ENCODE data around the gene TMEM243. TPM values are rescaled to one million over a fixed set of nuclear protein-coding genes. Genes with fewer than 3 reads are reported as not detected.

Gene TMEM243
- total RNA-seq, 1 donor, result 157 TPM

DNA sequence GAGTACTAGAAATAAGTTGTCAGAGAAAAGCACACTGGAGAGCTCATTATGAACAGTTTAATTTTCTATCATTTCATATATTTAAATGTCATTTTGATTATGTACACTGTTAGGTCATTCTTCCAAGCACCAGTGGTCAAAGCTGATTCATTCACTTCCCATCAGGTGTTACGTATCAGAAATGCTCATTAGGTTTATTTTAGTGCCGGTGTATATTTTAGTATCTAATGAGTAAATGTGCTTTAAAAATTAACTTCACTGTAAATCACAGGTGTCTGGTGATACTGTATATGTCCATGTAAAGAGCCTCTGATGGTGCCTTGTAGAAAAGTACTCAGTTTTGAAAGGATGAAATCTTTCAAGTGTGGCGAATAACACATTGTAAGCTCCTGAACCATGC lies 63.7 kb downstream of the TMEM243 start:
- Histone ChIP-seq H3K9me3 (ENCODE audit: low read depth, low read length) (no peaks in the 10 kb centered on the region), H3K4me1 (ENCODE audit: insufficient read depth, low read length) (peaks cover 12% of the 10 kb centered on the region), H3K27me3 (ENCODE audit: insufficient read depth, low read length) (no peaks in the 10 kb centered on the region), H3K4me3 (ENCODE audit: low read length) (no peak overlapping the region)

DNA sequence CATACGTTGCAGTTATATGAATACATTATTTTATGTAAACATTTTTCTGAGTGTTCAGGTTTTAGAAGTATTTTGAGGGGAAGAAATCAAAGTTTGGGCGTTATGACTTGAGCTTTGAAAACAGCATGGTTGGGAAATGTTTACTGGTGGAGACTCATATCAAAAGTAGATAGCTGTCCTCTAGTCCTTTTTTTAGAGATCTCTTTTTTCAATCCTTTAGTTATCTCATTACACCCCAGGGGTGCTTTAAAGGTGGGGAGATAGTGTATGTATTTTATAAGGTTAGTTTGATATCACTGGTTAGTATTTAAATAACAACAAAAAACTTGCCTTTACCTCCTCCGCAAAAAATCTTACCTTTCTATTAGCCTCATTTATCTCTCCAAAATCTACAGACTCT lies 65.0 kb downstream of the TMEM243 start:
- Histone ChIP-seq H3K4me3 (ENCODE audit: low read length) (no peak overlapping the region), H3K4me1 (ENCODE audit: insufficient read depth, low read length) (peaks cover 12% of the 10 kb centered on the region), H3K27me3 (ENCODE audit: insufficient read depth, low read length) (no peaks in the 10 kb centered on the region), H3K9me3 (ENCODE audit: low read depth, low read length) (no peaks in the 10 kb centered on the region)

DNA sequence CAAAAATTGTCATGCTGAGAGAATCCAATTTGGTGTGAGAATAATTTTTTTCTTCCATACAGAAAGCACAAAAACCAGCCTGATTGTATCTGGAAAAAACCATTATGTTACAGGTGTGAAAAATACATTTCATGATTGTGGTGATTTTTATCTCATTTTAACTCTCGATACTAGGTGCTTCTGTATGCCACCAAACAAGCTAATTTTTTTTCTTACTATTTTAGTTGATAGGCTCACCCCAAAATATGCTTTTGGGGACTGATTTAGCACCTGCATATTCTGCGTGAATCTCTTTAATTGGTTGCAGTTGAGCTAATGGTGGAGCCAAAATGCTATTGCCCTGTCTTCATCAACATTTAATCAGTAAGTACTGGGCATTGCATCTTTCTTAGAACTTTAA lies 65.4 kb downstream of the TMEM243 start:
- Histone ChIP-seq H3K9me3 (ENCODE audit: low read depth, low read length) (no peaks in the 10 kb centered on the region), H3K4me1 (ENCODE audit: insufficient read depth, low read length) (peaks cover 12% of the 10 kb centered on the region), H3K4me3 (ENCODE audit: low read length) (no peak overlapping the region), H3K27me3 (ENCODE audit: insufficient read depth, low read length) (no peaks in the 10 kb centered on the region)

DNA sequence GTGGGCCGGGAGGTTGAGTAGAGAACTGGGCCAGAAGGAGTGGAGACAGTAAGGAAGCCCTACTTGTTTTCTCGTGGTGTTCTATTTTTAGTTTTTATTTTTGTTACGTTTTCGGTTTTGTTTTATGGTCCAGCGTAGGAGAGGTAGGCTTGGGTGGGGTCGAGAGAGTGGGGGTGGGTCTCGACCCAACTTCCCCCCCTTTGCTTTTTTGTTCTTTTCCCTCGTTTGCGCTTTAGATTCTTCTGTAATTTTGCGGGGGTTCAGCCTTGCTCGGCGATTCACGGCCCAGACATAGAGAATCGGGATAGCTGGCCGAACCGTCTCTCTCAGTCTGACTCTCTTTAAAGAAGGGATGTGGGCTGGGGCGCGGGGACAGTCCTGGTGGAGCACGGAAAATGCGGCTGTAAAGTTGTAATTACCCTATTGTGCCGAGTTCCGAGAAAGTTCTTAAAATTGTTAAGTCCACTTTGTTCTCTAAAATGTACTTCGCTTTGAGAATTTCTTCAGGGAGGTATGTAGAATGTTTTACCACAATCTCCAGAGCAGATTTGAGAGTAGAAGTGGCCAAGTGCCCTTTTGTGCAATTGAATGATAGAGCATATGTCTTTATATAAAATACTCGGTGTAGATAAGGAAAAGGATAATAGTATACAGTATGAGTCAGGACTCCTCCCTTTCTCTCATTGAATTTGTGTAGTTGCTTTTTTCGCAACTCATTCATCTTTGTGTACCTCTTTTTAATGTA lies 66.5 kb downstream of the TMEM243 start:
- H3K9me3 ChIP-seq (ENCODE audit: low read depth, low read length), result no peaks in the 10 kb centered on the region
- peaks cover 12% of the 10 kb centered on the region for H3K4me1 ChIP-seq (ENCODE audit: insufficient read depth, low read length)
- no peaks in the 10 kb centered on the region for H3K27me3 ChIP-seq (ENCODE audit: insufficient read depth, low read length)
- H3K4me3 ChIP-seq (ENCODE audit: low read length), result peak overlapping the region; percentile 80

DNA sequence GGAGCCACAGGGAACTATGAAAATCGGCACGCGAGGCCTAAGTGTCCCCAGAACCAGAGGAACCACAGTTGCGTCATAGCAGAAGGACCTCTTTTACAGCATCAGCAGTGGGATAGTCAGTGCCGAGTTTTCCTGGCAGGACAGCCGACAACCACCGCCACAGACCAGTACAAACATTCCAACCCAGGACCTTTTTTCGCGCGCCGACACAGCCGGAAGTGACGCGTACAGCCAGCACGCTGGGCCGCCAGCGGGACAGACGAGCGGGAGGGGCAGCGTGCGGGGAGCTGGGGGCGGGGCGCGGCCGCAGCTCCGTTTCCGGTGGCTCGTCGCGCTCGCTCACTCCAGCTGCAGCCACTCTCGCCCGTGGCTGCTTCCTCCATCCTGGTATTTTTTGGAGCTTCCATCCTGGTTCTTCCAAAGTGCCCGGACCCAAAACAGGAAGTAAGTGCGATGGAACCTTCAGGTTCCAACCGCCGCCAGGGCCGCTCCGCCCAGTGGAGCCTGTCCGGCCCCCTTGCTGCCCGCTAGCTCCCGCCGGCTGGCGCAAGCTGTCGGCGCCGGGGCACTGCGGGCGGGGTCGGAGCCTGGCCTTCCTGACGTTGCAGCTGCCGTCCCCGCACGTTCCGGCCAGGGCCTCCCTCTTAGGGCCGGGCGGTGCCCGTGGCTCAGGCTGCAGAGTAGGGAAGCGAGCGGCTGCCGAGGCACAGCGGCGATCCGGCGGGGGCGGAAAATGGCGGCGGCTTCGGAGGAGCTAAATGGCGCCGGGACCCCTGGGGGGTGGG lies 67.2 kb downstream of the TMEM243 start, which contains the start of gene DMTF1:
Gene DMTF1 (plus strand): TSS at position 342 of the 785 bp plus-strand sequence. CDS start 12,489 bp downstream, outside the sequence.
- H3K27me3 ChIP-seq (ENCODE audit: insufficient read depth, low read length), result no peaks in the 10 kb centered on the region
- peak within 1 kb of the TSS; percentile 80 for H3K4me3 ChIP-seq (ENCODE audit: low read length)
- H3K4me1 ChIP-seq (ENCODE audit: insufficient read depth, low read length), result peaks cover 12% of the 10 kb centered on the region

DNA sequence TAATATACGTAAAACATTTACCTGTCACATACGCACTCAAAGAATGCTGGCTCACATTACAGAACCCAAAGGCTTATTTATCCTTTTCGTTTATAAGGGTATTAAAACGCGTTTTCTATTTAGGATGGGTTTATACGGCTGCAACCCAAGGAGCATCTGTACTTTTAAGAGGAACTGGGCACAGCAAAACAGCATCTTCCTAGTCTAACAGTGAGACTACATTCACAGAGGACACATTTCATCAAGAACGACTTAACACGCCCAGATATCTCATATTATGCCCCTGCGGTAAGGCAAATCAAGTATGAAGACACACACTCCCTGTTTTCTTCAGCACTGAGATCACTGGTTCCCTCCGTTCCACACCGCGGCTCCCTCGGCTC lies 67.8 kb downstream of the TMEM243 start:
- Histone ChIP-seq H3K27me3 (ENCODE audit: insufficient read depth, low read length) (no peaks in the 10 kb centered on the region), H3K4me3 (ENCODE audit: low read length) (peak overlapping the region; percentile 80), H3K4me1 (ENCODE audit: insufficient read depth, low read length) (peaks cover 12% of the 10 kb centered on the region), H3K9me3 (ENCODE audit: low read depth, low read length) (no peaks in the 10 kb centered on the region)

More for the DNA sequence above, 67.2 kb downstream of the TMEM243 start, which contains the start of gene DMTF1:
- H3K9me3 ChIP-seq (ENCODE audit: low read depth, low read length), result no peaks in the 10 kb centered on the region

DNA sequence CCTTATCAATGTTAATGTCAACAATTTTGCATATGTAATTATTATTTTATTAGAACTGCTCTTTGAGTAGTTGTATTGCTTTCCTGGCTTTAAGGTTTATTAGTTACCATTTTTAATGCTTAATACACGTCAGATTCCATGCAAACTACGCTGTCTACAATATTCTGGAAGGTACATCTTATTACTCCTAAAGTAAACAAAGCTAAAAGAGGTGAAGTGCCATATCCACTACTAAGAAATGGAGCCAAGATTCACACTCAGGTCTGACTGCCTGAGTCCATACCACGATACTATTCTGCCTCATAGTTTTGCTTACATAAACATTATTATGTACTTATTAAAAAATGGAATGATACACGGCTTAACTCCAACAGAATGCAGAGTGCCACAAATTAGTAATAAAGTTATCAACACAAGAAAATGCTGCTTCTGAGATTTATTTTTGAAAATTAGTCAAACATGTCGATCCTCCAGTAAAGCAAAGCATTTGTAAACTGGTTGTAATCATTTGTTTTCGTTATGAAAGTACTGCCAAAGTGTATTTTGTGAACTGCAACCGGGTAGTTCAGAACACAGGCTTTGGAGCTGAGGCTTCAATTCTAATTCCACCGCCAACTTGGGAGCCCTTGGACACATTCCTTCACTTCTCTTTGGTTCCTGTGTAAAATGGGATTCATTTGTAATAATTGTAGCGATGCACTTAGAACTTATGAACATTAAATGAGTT lies 68.4 kb downstream of the TMEM243 start:
- Histone ChIP-seq H3K27me3 (ENCODE audit: insufficient read depth, low read length) (no peaks in the 10 kb centered on the region), H3K4me1 (ENCODE audit: insufficient read depth, low read length) (peaks cover 12% of the 10 kb centered on the region), H3K9me3 (ENCODE audit: low read depth, low read length) (no peaks in the 10 kb centered on the region), H3K4me3 (ENCODE audit: low read length) (no peak overlapping the region)

DNA sequence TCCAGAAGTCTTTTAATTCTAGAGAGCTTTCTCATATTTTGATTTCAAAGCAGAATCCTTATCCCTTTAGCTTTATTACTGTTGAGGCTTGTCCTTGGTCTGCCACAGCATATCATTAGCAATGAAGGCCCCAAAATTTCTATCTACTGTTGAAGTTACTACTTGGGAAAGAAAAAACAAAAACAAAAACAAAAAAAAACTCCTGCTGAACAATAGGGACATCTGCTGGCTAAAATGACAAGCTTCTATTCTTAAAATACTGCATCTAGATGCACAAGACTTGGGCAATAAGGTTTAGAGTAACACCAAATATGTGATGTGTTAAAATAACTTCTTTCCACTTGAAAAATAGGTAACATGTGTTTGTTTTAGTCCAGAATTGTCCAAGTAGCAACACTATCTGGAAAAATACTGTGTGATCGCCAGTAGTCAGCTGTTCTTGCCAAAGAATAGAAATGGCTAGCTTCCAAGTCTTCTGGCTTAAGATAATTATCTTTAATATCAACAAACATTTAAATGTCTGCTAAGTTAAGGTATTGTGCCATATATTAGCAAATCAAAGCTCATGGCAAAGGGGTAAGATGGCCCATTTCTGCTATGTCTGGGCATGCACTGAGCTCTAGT lies 71.1 kb downstream of the TMEM243 start:
- H3K27me3 ChIP-seq (ENCODE audit: insufficient read depth, low read length), result no peaks in the 10 kb centered on the region

DNA sequence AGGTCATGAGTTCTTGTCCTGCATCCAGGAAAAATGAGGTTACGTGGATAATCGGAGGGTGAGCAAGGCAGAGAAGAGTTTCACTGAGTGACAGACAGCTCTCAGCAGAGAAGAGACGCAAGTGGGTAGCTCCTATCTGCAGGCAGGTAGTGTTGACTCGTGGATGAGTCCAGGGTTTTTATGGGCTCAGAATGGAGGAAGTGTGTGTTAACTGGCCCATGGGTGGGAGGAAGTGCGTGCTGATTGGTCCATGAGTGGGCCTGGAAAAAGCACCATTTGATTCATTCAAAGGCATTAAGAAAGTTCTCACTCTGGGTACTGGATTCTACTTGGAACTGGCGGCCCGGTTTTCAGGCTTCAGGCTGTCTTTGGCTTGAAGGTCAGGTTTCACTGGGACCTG lies 72.0 kb downstream of the TMEM243 start:
- Histone ChIP-seq H3K27me3 (ENCODE audit: insufficient read depth, low read length) (no peaks in the 10 kb centered on the region), H3K9me3 (ENCODE audit: low read depth, low read length) (no peaks in the 10 kb centered on the region), H3K4me1 (ENCODE audit: insufficient read depth, low read length) (peaks cover 5% of the 10 kb centered on the region), H3K4me3 (ENCODE audit: low read length) (no peak overlapping the region)

More for the DNA sequence above, 71.1 kb downstream of the TMEM243 start:
- Histone ChIP-seq H3K4me3 (ENCODE audit: low read length) (no peak overlapping the region), H3K9me3 (ENCODE audit: low read depth, low read length) (no peaks in the 10 kb centered on the region), H3K4me1 (ENCODE audit: insufficient read depth, low read length) (peaks cover 5% of the 10 kb centered on the region)

DNA sequence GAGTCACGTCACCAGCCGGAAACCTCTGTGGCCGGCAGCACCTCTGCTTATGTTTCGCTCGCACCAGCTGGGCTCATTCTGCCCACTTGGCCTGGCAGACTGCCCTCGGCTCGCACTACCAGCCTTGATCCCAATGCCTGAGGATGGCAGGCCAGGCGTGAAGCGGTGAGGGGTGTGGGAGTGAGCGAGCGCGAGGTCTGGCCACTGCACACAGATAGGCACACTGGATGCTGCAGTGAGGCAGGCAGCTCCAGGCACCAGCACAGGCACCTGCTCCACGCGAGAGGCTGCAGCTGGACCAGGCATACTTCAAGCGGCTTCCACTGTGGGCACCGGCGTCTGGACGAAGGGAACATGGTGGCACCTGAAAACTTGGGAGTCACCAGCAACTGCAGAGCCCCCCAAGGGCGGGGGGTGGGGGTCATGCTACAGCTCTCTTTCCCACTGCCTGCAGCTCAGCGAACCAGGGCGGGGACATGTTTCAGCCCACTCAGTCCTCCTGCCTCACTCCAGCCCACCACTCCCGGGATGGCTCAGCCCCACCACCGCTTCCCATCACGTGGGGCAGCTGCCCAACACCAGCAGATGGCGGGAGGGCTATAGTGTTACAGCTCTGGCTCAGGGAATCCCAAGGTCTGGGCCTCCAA lies 72.7 kb downstream of the TMEM243 start:
- no peaks in the 10 kb centered on the region for H3K9me3 ChIP-seq (ENCODE audit: low read depth, low read length)

More for the DNA sequence above, 72.7 kb downstream of the TMEM243 start:
- peaks cover 5% of the 10 kb centered on the region for H3K4me1 ChIP-seq (ENCODE audit: insufficient read depth, low read length)
- no peaks in the 10 kb centered on the region for H3K27me3 ChIP-seq (ENCODE audit: insufficient read depth, low read length)
- no peak overlapping the region for H3K4me3 ChIP-seq (ENCODE audit: low read length)

Other genes starting within 250 kb of the TMEM243 start
- gene ELAPOR2, start 160.1 kb downstream of the TMEM243 start, total RNA-seq, result 6.7 TPM
- gene DMTF1, start 67.3 kb downstream of the TMEM243 start, total RNA-seq, result 129 TPM
- 6.9 TPM for gene CROT, start 125.9 kb upstream of the TMEM243 start, total RNA-seq